Osteocyte (in vitro differentiated cells): ENCODE measurements around the gene EPHX1. TPM values are rescaled to one million over a fixed set of nuclear protein-coding genes. Genes with fewer than 3 reads are reported as not detected.

Source experiments
- DNase-seq: peaks from one replicate; pipeline ENCODE4 v3.0.0; 2021; ENCODE audit warnings: mixed read lengths; ENCODE audit not compliant: unreplicated experiment; ENCODE audit errors: extremely low spot score
- H3K27ac Mint-ChIP-seq: one replicate; pipeline ENCODE4 v1.8.0; 2021; ENCODE audit warnings: mild to moderate bottlenecking, mixed read lengths; ENCODE audit not compliant: unreplicated experiment
- H3K27me3 Mint-ChIP-seq: one replicate; pipeline ENCODE4 v1.8.0; 2021; ENCODE audit warnings: mixed read lengths; ENCODE audit not compliant: unreplicated experiment
- H3K36me3 Mint-ChIP-seq: one replicate; pipeline ENCODE4 v1.8.0; 2021; ENCODE audit warnings: mixed read lengths; ENCODE audit not compliant: unreplicated experiment
- H3K4me1 Mint-ChIP-seq: one replicate; pipeline ENCODE4 v1.8.0; 2021; ENCODE audit warnings: mixed read lengths; ENCODE audit not compliant: unreplicated experiment
- H3K4me3 Mint-ChIP-seq: one replicate; pipeline ENCODE4 v1.8.0; 2021; ENCODE audit warnings: mild to moderate bottlenecking, moderate library complexity, mixed read lengths; ENCODE audit not compliant: unreplicated experiment
- H3K9me3 Mint-ChIP-seq: one replicate; pipeline ENCODE4 v1.8.0; 2021; ENCODE audit warnings: mixed read lengths; ENCODE audit not compliant: unreplicated experiment
- CTCF ChIP-seq: fragments of 200-600 bp; sonication (generic); IDR thresholded peaks from 2 replicates; pipeline ENCODE4 v1.5.0; 2021; ENCODE audit warnings: antibody characterized with exemption, mild to moderate bottlenecking, moderate library complexity
- total RNA-seq: library from RNA; stranded (reverse); gene quantifications from 2 replicates; pipeline ENCODE4 v1.2.1, GENCODE V29; 2021

Gene EPHX1
- total RNA-seq, 1 donor from 2014 or later = 32.3 TPM

DNA sequence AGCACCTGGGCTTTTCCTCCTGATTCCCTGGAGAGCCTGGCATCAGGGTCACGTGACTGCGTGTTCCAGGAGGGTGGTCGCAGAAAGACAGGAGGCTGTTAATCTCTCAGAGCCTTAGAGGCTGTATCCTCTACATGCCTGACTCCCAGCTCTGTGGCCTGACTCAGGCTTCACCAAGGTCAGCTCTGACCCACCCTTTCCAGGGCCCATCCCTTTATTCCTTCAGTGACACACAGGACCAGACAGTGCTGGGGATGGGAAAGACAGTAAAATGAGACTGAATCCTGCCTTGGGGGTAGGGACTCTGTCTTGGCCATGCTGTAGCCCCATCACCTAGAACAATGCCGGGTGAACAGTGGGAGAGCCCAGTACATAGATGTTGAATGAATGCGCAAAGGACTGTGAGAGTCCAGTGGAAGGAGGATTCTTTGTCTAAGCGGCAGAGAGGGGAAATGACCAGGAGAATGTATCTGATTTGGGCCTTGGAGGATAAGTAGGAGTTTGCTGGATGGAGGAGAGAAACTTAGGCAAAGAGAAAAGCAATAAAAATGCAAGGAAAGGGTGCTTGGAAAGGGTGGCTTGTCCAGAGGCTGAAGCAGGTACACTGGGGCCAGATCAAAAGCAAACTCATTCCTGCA, 33.0 kb downstream of the EPHX1 start:
- no peak for DNase-seq
- no peak for TF ChIP-seq CTCF
- Mint-ChIP-seq H3K27ac (no peak overlapping the region), H3K4me3 (no peak overlapping the region), H3K9me3 (no peaks in the 10 kb centered on the region), H3K36me3 (peaks cover 3% of the 10 kb centered on the region), H3K4me1 (peaks cover 3% of the 10 kb centered on the region), H3K27me3 (no peaks in the 10 kb centered on the region)

DNA sequence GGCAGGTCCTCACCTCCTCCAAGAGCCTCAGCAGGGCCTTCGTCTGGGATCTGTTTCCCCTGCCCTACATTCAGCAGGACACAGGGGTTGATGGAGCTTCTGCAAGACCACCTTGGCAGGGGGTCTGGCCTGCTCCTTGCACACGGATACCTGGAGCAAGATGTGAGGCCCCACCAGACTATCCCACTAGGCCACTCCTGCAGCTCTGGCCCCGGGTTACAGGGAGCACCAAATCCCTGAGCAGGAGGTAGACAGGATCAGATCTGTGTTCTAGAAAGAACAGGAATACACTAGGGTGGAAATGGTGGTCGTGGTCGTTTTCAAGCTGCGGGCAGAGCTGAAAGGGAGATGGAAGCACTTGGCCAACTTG, 33.5 kb downstream of the EPHX1 start:
- no peaks in the 10 kb centered on the region for H3K9me3 Mint-ChIP-seq

DNA sequence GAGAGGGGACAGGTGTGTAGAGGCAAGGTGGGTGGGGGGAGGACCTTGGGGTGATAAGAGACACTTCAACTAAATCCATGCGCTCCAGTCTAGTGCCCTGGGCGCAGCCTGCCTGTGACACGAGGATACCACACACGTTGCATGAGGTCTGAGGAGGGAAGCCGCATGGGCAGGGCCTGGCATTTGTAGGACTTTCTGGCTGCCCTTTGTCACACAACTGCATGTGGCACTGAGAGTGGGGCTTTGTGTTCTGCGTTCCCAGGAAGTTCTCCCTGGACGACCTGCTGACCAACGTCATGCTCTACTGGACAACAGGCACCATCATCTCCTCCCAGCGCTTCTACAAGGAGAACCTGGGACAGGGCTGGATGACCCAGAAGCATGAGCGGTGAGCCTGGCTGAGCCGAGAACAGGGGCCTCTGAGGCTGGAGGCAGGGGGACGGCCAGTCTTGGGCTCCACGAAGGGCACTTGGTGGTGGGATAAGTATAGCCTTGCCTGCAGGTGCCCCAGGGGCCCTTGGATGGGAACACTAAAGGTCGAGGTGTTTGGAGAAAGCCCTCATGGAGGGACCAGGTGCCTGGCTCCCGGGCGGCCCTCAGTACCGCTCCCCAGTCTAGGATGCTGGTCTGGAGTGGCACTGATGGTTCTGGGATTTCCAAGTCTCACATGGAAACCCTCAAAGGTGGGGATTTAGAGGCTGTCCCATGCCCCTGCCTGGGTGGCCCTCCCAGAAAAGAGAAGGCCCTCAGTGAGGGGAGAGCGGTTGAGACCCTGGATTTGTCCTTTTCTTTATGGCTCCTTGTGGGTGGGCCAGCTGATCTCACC, 34.5 kb downstream of the EPHX1 start:
- Mint-ChIP-seq H3K4me1 (peaks cover 5% of the 10 kb centered on the region), H3K4me3 (no peak overlapping the region)

More for the DNA sequence above, 33.5 kb downstream of the EPHX1 start:
- peaks cover 3% of the 10 kb centered on the region for H3K36me3 Mint-ChIP-seq
- no peak for DNase-seq
- H3K4me3 Mint-ChIP-seq = no peak overlapping the region
- H3K27me3 Mint-ChIP-seq = no peaks in the 10 kb centered on the region
- H3K27ac Mint-ChIP-seq = no peak overlapping the region
- H3K4me1 Mint-ChIP-seq = peaks cover 3% of the 10 kb centered on the region
- TF ChIP-seq CTCF = no peak

DNA sequence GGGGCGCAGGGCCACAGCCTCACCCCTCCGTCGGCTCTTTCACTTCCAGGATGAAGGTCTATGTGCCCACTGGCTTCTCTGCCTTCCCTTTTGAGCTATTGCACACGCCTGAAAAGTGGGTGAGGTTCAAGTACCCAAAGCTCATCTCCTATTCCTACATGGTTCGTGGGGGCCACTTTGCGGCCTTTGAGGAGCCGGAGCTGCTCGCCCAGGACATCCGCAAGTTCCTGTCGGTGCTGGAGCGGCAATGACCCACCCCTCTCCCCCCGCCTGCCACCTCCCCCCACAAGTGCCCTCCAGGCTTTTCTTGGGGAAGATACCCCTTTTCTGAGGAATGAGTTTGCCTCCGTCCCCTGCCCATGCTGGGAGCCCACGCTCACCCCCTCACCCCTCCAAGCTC, 35.2 kb downstream of the EPHX1 start:
- no peak for DNase-seq
- Mint-ChIP-seq H3K27ac (peak overlapping the region; percentile 62), H3K9me3 (no peaks in the 10 kb centered on the region), H3K27me3 (no peaks in the 10 kb centered on the region), H3K36me3 (peaks cover 3% of the 10 kb centered on the region), H3K4me1 (peaks cover 5% of the 10 kb centered on the region), H3K4me3 (no peak overlapping the region)
- TF ChIP-seq CTCF = no peak

More for the DNA sequence above, 34.5 kb downstream of the EPHX1 start:
- no peaks in the 10 kb centered on the region for H3K27me3 Mint-ChIP-seq
- H3K9me3 Mint-ChIP-seq = no peaks in the 10 kb centered on the region
- no peak overlapping the region for H3K27ac Mint-ChIP-seq
- DNase-seq = no peak
- peaks cover 3% of the 10 kb centered on the region for H3K36me3 Mint-ChIP-seq
- TF ChIP-seq CTCF = no peak

- Mint-ChIP-seq H3K4me3 (no peak overlapping the region), H3K36me3 (peaks cover 3% of the 10 kb centered on the region), H3K4me1 (peaks cover 5% of the 10 kb centered on the region), H3K27ac (peak overlapping the region; percentile 62), H3K27me3 (no peaks in the 10 kb centered on the region), H3K9me3 (no peaks in the 10 kb centered on the region)
- peak; percentile 80 for TF ChIP-seq CTCF
- DNase-seq = peak; percentile 90
These were observed 35.8 kb downstream of the EPHX1 start for GRCh38 chr1:225845571-225846259.
